ENCODE data around the gene TRMT6. TPM values are rescaled to one million over a fixed set of nuclear protein-coding genes. Genes with fewer than 3 reads are reported as not detected.

Gene TRMT6
- total RNA-seq = 5.2 and 6.3 TPM in 2 replicates

GRCh38 chr20:5950271-5951031 is at the start of gene TRMT6, which contains the start of gene MCM8:
TRMT6 (minus strand) TSS chr20:5950533; CDS start chr20:5950405, 128 bp downstream.
MCM8 (plus strand) TSS chr20:5950652; CDS start chr20:5952016, 1,364 bp downstream.

Small RNAs within 50 kb of the gene (small RNA-seq; reads per million reads assigned to genes)
- not detected for gene RF00019
- gene RNU1-55P = 13.3 reads per million, percentile 96 among the genes with 10 or more reads in this experiment

Other genes with a start within 250 kb of the TRMT6 start
- gene SHLD1, start 200.1 kb downstream of the TRMT6 start, total RNA-seq = 2.3 and 2.5 TPM in 2 replicates
- 0.19 TPM in 1 of 2 replicates, not detected in the other for gene CHGB, start 39.0 kb downstream of the TRMT6 start, total RNA-seq
- 5.9 and 9.2 TPM in 2 replicates for gene MCM8, start 119 bp upstream of the TRMT6 start, total RNA-seq
- gene CRLS1, start 55.6 kb upstream of the TRMT6 start, total RNA-seq = 31.0 and 45.2 TPM in 2 replicates
- gene LRRN4, start 103.5 kb upstream of the TRMT6 start, total RNA-seq = not detected in 2 replicates
- gene FERMT1, start 172.5 kb upstream of the TRMT6 start, total RNA-seq = 0.65 and 1.6 TPM in 2 replicates